ENCODE results near the gene TINAG. TPM values are rescaled to one million over a fixed set of nuclear protein-coding genes. Genes with fewer than 3 reads are reported as not detected.

TINAG gene
- total RNA-seq, 4 donors from 2014 or later = not detected

GRCh38 chr6:54266400-54266923 is 41.8 kb upstream of the TINAG start:
- Histone ChIP-seq H3K36me3 (no peaks in the 10 kb centered on the region), H3K4me1 (no peaks in the 10 kb centered on the region), H3K4me3 (replicated peaks in 1 of 3) (no peak overlapping the region), H3K27me3 (no peaks in the 10 kb centered on the region), H3K27ac (no peak overlapping the region), H3K9me3 (no peaks in the 10 kb centered on the region)
- DNase-seq = no peak
- intact Hi-C loops (cut with DNase I) = loop anchor here (5.0 kb wide), 1 partner anchor 279 kb away; no protein-coding TSS in a partner anchor
- no peak for TF ChIP-seq POLR2A (IDR thresholded peaks at IDR 0.05)
- TF ChIP-seq, protein P1, sequence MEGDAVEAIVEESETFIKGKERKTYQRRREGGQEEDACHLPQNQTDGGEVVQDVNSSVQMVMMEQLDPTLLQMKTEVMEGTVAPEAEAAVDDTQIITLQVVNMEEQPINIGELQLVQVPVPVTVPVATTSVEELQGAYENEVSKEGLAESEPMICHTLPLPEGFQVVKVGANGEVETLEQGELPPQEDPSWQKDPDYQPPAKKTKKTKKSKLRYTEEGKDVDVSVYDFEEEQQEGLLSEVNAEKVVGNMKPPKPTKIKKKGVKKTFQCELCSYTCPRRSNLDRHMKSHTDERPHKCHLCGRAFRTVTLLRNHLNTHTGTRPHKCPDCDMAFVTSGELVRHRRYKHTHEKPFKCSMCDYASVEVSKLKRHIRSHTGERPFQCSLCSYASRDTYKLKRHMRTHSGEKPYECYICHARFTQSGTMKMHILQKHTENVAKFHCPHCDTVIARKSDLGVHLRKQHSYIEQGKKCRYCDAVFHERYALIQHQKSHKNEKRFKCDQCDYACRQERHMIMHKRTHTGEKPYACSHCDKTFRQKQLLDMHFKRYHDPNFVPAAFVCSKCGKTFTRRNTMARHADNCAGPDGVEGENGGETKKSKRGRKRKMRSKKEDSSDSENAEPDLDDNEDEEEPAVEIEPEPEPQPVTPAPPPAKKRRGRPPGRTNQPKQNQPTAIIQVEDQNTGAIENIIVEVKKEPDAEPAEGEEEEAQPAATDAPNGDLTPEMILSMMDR (IDR thresholded peaks at IDR 0.05) = no peak
- 73 to 76% methylated on average over 5 of the region's 5 CpGs for WGBS, 2 donors

- Histone ChIP-seq H3K4me3 (replicated peaks in 1 of 3) (no peak overlapping the region), H3K36me3 (no peaks in the 10 kb centered on the region), H3K9me3 (no peaks in the 10 kb centered on the region), H3K27me3 (no peaks in the 10 kb centered on the region), H3K4me1 (no peaks in the 10 kb centered on the region), H3K27ac (no peak overlapping the region)
- TF ChIP-seq, protein P1 (IDR thresholded peaks at IDR 0.05) = peak in 5 of 6 experiments; percentile 9 to 72 (median 47)
- TF ChIP-seq POLR2A (IDR thresholded peaks at IDR 0.05) = no peak
- DNase-seq = peak; percentile 44 to 45
- WGBS, 2 donors = 39 to 45% methylated on average over 2 of the region's 2 CpGs
- intact Hi-C loops (cut with DNase I) = loop anchor here (5.0 kb wide), 1 partner anchor 280 kb away; no protein-coding TSS in a partner anchor
Observed at GRCh38 chr6:54267798-54268197, 40.4 kb upstream of the TINAG start.

DNA sequence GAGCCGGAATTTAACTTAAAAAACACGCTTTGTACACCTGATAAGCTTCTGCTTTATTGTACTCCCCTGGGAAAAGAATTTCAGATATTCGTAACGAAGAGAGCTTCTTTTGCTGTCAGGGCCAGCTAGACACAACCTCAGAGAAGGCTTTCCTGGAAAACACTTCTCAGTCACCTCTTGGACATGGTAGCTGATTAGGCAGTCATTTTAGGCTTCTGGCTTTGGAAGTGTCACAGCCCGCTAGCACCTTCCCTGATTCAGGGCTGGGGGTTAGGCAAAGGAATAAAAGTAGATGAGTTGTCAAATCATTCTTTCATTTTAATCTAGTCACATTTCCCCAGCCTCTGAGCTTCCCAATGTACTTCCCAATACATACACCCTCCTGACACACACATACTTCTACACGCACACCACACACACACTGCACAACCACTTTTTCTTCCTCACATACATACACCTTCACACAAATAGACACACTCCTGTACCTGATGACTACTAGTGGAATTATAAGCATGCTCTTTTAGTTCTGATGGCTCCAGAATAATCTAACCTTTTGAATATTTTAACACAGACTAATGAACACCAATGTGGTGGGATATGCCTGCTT is 34.9 kb upstream of the TINAG start:
- H3K27me3 ChIP-seq = no peaks in the 10 kb centered on the region
- 92 to 96% methylated on average over 6 of the region's 6 CpGs for WGBS, 2 donors
- H3K9me3 ChIP-seq = no peaks in the 10 kb centered on the region
- H3K4me1 ChIP-seq = no peaks in the 10 kb centered on the region
- no peak overlapping the region for H3K4me3 ChIP-seq (replicated peaks in 1 of 3)
- intact Hi-C loops (cut with DNase I) = no loop called here
- no peak overlapping the region for H3K27ac ChIP-seq
- TF ChIP-seq, protein P1 (IDR thresholded peaks at IDR 0.05) = no peak
- TF ChIP-seq POLR2A (IDR thresholded peaks at IDR 0.05) = no peak
- no peaks in the 10 kb centered on the region for H3K36me3 ChIP-seq
- DNase-seq = no peak

GRCh38 chr6:54274383-54274782 is 33.9 kb upstream of the TINAG start:
- intact Hi-C loops (cut with DNase I) = no loop called here
- Histone ChIP-seq H3K4me1 (no peaks in the 10 kb centered on the region), H3K9me3 (no peaks in the 10 kb centered on the region), H3K4me3 (replicated peaks in 1 of 3) (no peak overlapping the region), H3K27me3 (no peaks in the 10 kb centered on the region), H3K36me3 (no peaks in the 10 kb centered on the region), H3K27ac (no peak overlapping the region)
- DNase-seq = no peak
- TF ChIP-seq, protein P1 (IDR thresholded peaks at IDR 0.05) = no peak

DNA sequence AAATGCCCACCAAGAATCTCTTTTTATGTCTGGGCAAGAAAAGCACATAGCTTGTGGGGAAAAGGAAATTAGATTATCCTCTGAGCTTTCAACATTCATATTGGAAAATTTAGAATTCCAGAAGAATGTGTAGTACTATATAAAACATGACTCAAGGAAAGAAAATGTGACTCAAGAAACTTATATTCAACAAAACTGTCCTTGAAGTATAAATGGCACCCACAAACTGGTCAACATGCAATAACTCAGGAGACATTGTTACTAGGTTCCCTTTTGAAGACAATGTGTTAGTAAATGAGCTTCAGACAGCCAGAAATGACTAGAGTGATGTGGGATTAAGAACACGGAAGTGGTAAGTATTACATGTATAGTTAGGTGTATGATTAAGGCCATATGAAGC is 26.1 kb upstream of the TINAG start:
- Histone ChIP-seq H3K36me3 (no peaks in the 10 kb centered on the region), H3K4me3 (replicated peaks in 1 of 3) (no peak overlapping the region), H3K27ac (no peak overlapping the region), H3K27me3 (no peaks in the 10 kb centered on the region), H3K9me3 (no peaks in the 10 kb centered on the region), H3K4me1 (no peaks in the 10 kb centered on the region)
- intact Hi-C loops (cut with DNase I) = no loop called here
- DNase-seq = no peak
- 90 to 93% methylated on average over 1 of the region's 1 CpG for WGBS, 2 donors
- TF ChIP-seq POLR2A (IDR thresholded peaks at IDR 0.05) = no peak
- TF ChIP-seq, protein P1 (IDR thresholded peaks at IDR 0.05) = no peak

Data from thyroid gland (tissue), 4 donors.